A673 (cell line): Measurements from ENCODE around the gene ACSL1. TPM values are rescaled to one million over a fixed set of nuclear protein-coding genes. Genes with fewer than 3 reads are reported as not detected.

Source experiments
- BruUV-seq: library from RNA; stranded (reverse); fragments of 400-500 nt; replicated peaks from 2 replicates; lab custom pipeline; 2021; lab: Mats Ljungman, UMichigan
- CTCF ChIA-PET: fragments of 300-600 bp; sonication (Branson Sonifier 250); formaldehyde crosslinking; loops from one replicate; lab custom pipeline; 2022; ENCODE audit warnings: antibody characterized with exemption; lab: Charles Lee
- POLR2A ChIA-PET: fragments of 300-600 bp; sonication (Branson Sonifier 250); formaldehyde crosslinking; loops from one replicate; lab custom pipeline; 2022; ENCODE audit warnings: antibody characterized with exemption; ENCODE audit not compliant: low non-redundant PET; lab: Charles Lee
- DNase-seq: peaks from one replicate; pipeline ENCODE4 v3.0.0-alpha.2; 2015; ENCODE audit warnings: low spot score
- H3K27ac ChIP-seq: fragments of 200-600 bp; sonication (generic); 2 replicates; pipeline ENCODE4 v1.5.1; 2016; ENCODE audit warnings: mixed run types, low read depth, mild to moderate bottlenecking, mixed read lengths, antibody characterized with exemption, low read length; ENCODE audit not compliant: poor library complexity, severe bottlenecking
- H3K27me3 ChIP-seq: fragments of 200-600 bp; sonication (generic); replicated peaks from 2 replicates; pipeline ENCODE4 v1.6.1; 2017; ENCODE audit warnings: mixed run types, low read depth, mild to moderate bottlenecking, mixed read lengths, antibody characterized with exemption, low read length; ENCODE audit not compliant: insufficient read depth, poor library complexity
- H3K36me3 ChIP-seq: fragments of 200-600 bp; sonication (generic); 2 replicates; pipeline ENCODE4 v1.6.1; 2016; ENCODE audit warnings: mixed run types, mild to moderate bottlenecking, mixed read lengths, antibody characterized with exemption, low read length; ENCODE audit not compliant: insufficient read depth, poor library complexity, severe bottlenecking
- H3K4me1 ChIP-seq: fragments of 200-600 bp; sonication (generic); 2 replicates; pipeline ENCODE4 v1.6.1; 2017; ENCODE audit warnings: mixed run types, mild to moderate bottlenecking, mixed read lengths, antibody characterized with exemption, low read length; ENCODE audit not compliant: insufficient read depth, poor library complexity, severe bottlenecking
- H3K4me3 ChIP-seq: fragments of 200-600 bp; sonication (generic); 2 replicates; pipeline ENCODE4 v1.5.1; 2016; ENCODE audit warnings: low read depth, mixed run types, mild to moderate bottlenecking, mixed read lengths, low read length; ENCODE audit not compliant: poor library complexity, severe bottlenecking
- H3K9me3 ChIP-seq: fragments of 200-600 bp; sonication (generic); 2 replicates; pipeline ENCODE4 v1.6.1; 2016; ENCODE audit warnings: mixed run types, low read depth, mild to moderate bottlenecking, mixed read lengths, antibody characterized with exemption, low read length; ENCODE audit not compliant: poor library complexity, severe bottlenecking
- EZH2 ChIP-seq: fragments of 200-600 bp; sonication (generic); IDR thresholded peaks from 2 replicates; pipeline ENCODE4 v1.6.1; 2017; ENCODE audit warnings: borderline replicate concordance, low read depth, mild to moderate bottlenecking, mixed read lengths, antibody characterized with exemption, low read length; ENCODE audit not compliant: poor library complexity, severe bottlenecking
- intact Hi-C: fragments of 100-400 bp; cut with micrococcal nuclease; formaldehyde crosslinking; loops from one replicate; pipeline ENCODE4 v1.10.0; 2022; ENCODE audit not compliant: unreplicated experiment
- total RNA-seq: library from RNA; stranded (reverse); gene quantifications from 2 replicates; pipeline ENCODE4 v1.2.3, GENCODE V29; 2021
- TF ChIP-seq, protein P1 (sequence below): fragments of 300-800, 200-600 bp; sonication (generic); conservative IDR thresholded peaks from 2 replicates; pipeline ENCODE4 v1.5.1; 2017; ENCODE audit warnings: low read depth, mild to moderate bottlenecking, antibody characterized with exemption, low read length, moderate library complexity, mixed read lengths

Gene ACSL1
- total RNA-seq, 1 experiment from 2014 or later = 5.2 TPM

DNA sequence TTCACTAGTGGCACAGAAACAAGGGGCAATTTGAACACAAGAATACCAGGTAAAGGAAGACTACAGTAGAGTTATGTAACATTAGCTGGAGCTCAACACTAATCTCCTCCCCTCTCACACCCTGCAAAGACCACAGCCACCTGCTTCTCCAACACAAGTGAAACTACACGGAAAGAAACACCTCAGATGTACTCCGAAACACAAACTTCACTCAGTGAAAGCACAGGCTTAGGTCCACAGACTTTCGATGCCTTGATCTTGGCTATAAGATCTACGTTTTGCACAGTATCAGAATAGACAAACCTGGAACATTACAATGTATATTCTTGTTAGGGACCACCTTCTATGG, 7.6 kb downstream of the ACSL1 start:
- DNase-seq = no peak
- intact Hi-C loops = no loop called here
- POLR2A ChIA-PET = no interaction called here

DNA sequence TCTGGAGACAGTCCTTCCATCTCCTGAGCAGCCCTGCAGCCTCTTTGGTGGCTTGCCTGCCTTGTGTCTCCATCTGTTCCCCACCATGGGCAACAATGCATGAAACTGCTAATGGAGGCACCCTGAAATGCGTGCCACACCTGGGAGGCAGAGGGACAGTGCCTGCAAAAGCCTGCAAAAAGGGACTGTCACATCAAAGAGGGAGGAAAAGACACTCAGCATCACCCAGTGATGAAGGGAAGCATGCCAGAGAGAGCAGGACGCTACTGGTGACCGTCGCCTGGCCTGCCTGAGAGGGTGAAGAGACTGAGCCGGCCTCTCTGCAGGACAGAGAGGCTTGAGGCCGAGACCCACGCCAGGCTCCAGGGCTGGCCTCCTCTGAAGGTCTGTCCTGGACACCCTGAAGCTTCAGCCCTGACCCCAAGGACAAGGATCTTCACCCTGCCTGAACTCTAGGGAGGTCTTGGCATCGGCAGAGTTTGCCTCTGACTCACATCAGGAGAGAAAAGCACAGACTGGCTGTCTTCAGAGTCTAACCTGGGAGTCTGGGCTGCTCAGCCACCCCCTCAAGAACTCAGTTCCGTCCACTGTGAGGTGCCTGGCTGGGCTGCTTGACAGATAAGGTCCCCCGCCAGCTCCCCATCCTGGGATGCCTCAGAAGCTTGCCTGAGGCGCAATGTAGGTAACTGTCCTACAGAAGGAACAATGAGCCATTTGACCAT, 8.1 kb downstream of the ACSL1 start:
- H3K27me3 ChIP-seq = peaks cover 8% of the 10 kb centered on the region
- ChIA-PET CTCF (no interaction called here), POLR2A (no interaction called here)
- H3K36me3 ChIP-seq = no peaks in the 10 kb centered on the region
- no peak for DNase-seq
- H3K4me3 ChIP-seq = no peak overlapping the region
- TF ChIP-seq, protein P1, sequence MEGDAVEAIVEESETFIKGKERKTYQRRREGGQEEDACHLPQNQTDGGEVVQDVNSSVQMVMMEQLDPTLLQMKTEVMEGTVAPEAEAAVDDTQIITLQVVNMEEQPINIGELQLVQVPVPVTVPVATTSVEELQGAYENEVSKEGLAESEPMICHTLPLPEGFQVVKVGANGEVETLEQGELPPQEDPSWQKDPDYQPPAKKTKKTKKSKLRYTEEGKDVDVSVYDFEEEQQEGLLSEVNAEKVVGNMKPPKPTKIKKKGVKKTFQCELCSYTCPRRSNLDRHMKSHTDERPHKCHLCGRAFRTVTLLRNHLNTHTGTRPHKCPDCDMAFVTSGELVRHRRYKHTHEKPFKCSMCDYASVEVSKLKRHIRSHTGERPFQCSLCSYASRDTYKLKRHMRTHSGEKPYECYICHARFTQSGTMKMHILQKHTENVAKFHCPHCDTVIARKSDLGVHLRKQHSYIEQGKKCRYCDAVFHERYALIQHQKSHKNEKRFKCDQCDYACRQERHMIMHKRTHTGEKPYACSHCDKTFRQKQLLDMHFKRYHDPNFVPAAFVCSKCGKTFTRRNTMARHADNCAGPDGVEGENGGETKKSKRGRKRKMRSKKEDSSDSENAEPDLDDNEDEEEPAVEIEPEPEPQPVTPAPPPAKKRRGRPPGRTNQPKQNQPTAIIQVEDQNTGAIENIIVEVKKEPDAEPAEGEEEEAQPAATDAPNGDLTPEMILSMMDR = no peak
- BruUV-seq = no TSS peak
- no peak overlapping the region for H3K27ac ChIP-seq
- intact Hi-C loops = no loop called here
- no peaks in the 10 kb centered on the region for H3K9me3 ChIP-seq
- H3K4me1 ChIP-seq = no peaks in the 10 kb centered on the region

More for the DNA sequence above, 7.6 kb downstream of the ACSL1 start:
- peaks cover 8% of the 10 kb centered on the region for H3K27me3 ChIP-seq
- no peaks in the 10 kb centered on the region for H3K36me3 ChIP-seq
- H3K4me1 ChIP-seq = no peaks in the 10 kb centered on the region
- TF ChIP-seq, protein P1 = no peak
- TF ChIP-seq EZH2 = no peak
- H3K4me3 ChIP-seq = no peak overlapping the region
- BruUV-seq = no TSS peak
- no peak overlapping the region for H3K27ac ChIP-seq
- H3K9me3 ChIP-seq = no peaks in the 10 kb centered on the region
- CTCF ChIA-PET = no interaction called here

DNA sequence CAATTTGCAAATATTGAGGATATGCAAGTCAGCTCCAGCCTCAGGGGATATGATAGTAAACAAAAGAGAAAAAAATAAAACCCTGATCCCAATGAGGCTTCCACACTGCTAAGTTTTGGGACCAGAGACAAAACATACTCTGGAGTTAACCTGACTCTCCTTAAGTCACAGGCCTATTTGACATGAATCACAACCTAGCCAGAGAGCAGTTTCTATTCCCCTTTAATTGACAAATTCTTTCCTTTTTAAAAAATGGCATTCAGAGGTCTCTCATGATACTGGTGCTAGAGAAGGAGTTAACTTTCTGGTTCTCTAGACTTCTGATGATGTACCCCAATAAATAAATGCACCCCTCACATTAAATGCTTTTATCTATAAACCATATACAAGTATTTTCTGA, 8.8 kb downstream of the ACSL1 start:
- Histone ChIP-seq H3K36me3 (no peaks in the 10 kb centered on the region), H3K4me3 (no peak overlapping the region), H3K4me1 (no peaks in the 10 kb centered on the region), H3K27me3 (peaks cover 8% of the 10 kb centered on the region), H3K27ac (no peak overlapping the region), H3K9me3 (no peaks in the 10 kb centered on the region)
- TF ChIP-seq, protein P1 = no peak
- no peak for TF ChIP-seq EZH2
- no TSS peak for BruUV-seq
- ChIA-PET POLR2A (no interaction called here), CTCF (no interaction called here)
- DNase-seq = no peak
- intact Hi-C loops = no loop called here
